ENCODE data around the gene PRLR.
"Not testable (repeated sequence)": the region's sequence is repeated elsewhere in the genome, so short reads cannot be mapped to it uniquely, and the experiment has no call there.

Gene PRLR

DNA sequence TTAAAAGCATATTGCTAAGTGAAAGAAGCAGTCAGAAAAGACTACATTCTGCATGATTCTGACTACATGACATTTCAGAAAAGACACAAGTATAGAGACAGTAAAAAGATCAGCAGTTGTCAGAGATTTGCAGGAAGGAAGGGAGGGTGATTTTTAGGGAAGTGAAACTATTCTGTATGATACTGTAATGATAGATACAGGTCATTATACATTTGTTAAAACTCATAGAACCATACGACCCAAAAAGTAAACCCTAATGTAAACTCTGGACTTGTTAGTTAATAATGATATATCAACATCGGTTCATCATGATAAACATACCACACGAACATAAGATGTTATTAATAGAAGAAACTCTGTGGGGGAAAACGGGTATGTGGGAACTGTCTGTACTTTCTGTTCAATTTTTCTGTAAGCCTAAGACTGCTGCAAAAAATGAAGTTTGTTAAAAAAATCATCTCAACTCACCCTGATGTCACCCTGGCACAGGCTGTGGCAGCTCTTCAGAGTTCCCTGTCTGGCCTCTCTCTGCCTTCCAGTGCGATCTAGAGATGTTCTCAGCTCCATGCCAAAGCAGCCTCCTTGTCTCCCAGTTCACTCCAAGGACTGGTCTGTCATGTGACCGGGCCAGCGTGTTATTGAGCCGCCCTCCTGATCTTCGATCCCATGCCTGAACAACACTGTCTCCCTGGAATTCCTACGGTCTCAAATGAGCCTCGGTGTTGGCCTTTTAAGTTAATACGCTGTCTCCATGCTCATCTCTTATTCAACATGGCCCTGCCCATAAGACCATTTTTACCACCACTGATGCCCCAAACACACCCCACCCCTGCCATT, 35.4 kb downstream of the PRLR start:
- Histone ChIP-seq H3K36me3 (ENCODE audit: control insufficient read depth, insufficient read depth, low read length, severe bottlenecking) (no peaks in the 10 kb centered on the region), H3K9me3 (ENCODE audit: control insufficient read depth, low read length) (no peaks in the 10 kb centered on the region), H3K27me3 (replicated peaks; ENCODE audit: control insufficient read depth, insufficient read depth, low read length) (peaks cover 11% of the 10 kb centered on the region), H3K4me3 (ENCODE audit: low read length) (no peak overlapping the region), H3K9ac (ENCODE audit: low read length) (no peak overlapping the region), H3K4me1 (ENCODE audit: control insufficient read depth, insufficient read depth, low read length) (peaks cover 15% of the 10 kb centered on the region)
- DNase-seq (ENCODE audit: low read depth): no peak

DNA sequence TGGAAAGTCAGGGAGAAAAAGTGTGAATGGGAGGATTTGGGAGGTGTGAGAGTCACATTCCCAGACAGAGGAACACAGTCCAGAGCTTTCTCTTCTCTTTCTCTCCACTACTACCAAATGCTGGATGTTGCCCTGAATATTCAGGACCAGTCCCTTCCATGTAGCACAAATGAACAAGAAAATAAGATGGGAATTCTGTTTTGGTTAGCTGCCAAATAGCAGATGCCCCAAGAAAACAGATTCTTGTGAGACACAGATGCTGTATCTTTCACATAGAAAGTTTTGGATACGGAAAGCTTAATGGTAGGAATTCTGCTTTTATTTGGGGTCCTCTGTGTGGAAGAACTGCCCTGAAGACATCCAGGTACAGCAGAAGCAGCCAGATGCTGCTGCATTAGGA, 37.8 kb downstream of the PRLR start:
- no peak overlapping the region for H3K4me3 ChIP-seq (ENCODE audit: low read length)

DNA sequence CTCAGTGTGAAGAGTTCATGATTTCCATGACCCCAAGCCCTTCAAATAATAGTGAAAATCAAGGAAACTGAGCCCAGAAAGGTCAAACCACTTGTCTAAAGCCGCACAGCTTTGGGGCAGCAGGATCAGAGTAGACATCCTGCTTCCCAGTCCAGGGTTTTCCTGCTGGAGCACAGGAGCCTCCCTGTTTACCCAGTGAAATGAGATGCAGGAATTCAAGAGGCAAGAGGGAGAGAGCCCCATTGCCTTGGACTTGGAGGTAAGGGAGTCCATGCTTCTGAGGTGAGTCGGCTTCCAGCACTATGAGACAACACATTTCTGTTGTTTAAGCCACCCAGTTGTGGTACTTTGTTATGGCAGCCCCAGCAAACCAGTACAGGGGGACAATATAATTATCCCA, 40.5 kb downstream of the PRLR start:
- not testable (repeated sequence) for H3K9me3 ChIP-seq (ENCODE audit: control insufficient read depth, low read length); DNase-seq (ENCODE audit: low read depth); H3K9ac ChIP-seq (ENCODE audit: low read length); H3K4me1 ChIP-seq (ENCODE audit: control insufficient read depth, insufficient read depth, low read length); H3K4me3 ChIP-seq (ENCODE audit: low read length); H3K36me3 ChIP-seq (ENCODE audit: control insufficient read depth, insufficient read depth, low read length, severe bottlenecking)
- H3K27me3 ChIP-seq (replicated peaks; ENCODE audit: control insufficient read depth, insufficient read depth, low read length): peaks cover 24% of the 10 kb centered on the region

More for the DNA sequence above, 37.8 kb downstream of the PRLR start:
- no peaks in the 10 kb centered on the region for H3K36me3 ChIP-seq (ENCODE audit: control insufficient read depth, insufficient read depth, low read length, severe bottlenecking)
- no peaks in the 10 kb centered on the region for H3K9me3 ChIP-seq (ENCODE audit: control insufficient read depth, low read length)
- H3K27me3 ChIP-seq (replicated peaks; ENCODE audit: control insufficient read depth, insufficient read depth, low read length): peaks cover 17% of the 10 kb centered on the region
- DNase-seq (ENCODE audit: low read depth): no peak
- H3K4me1 ChIP-seq (ENCODE audit: control insufficient read depth, insufficient read depth, low read length): no peaks in the 10 kb centered on the region
- no peak overlapping the region for H3K9ac ChIP-seq (ENCODE audit: low read length)

DNA sequence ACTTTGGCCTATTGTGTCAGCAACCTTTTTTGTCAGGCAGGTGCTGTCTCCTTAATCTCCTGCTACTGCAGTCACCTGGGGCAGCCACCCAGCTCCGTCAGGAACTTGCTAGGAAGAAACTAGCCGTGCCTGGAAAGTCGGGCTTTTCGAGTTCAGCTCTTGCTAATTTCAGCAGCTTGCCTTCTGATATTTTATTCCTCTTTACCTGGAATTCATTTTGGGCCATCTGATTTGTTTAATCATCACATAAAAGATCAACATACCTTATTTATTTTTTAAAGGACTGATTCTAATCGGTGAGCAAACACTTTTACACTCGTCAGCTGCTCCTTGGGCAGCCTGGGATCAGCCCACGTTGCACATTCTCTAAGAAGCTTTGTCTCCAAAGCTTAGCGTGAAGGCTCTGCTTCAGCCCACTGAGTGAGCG, 42.2 kb downstream of the PRLR start:
- DNase-seq (ENCODE audit: low read depth): no peak
- no peak overlapping the region for H3K4me3 ChIP-seq (ENCODE audit: low read length)
- H3K36me3 ChIP-seq (ENCODE audit: control insufficient read depth, insufficient read depth, low read length, severe bottlenecking): no peaks in the 10 kb centered on the region
- no peaks in the 10 kb centered on the region for H3K9me3 ChIP-seq (ENCODE audit: control insufficient read depth, low read length)
- no peaks in the 10 kb centered on the region for H3K4me1 ChIP-seq (ENCODE audit: control insufficient read depth, insufficient read depth, low read length)
- peaks cover 17% of the 10 kb centered on the region for H3K27me3 ChIP-seq (replicated peaks; ENCODE audit: control insufficient read depth, insufficient read depth, low read length)
- H3K9ac ChIP-seq (ENCODE audit: low read length): no peak overlapping the region

DNA sequence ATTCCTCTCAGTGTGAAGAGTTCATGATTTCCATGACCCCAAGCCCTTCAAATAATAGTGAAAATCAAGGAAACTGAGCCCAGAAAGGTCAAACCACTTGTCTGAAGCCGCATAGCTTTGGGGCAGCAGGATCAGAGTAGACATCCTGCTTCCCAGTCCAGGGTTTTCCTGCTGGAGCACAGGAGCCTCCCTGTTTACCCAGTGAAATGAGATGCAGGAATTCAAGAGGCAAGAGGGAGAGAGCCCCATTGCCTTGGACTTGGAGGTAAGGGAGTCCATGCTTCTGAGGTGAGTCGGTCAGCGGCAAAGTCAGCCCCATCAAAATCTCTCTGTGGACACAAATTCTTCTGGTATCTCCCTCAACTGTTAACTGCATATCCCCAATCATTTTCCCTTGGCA, 42.7 kb downstream of the PRLR start:
- not testable (repeated sequence) for H3K4me3 ChIP-seq (ENCODE audit: low read length); H3K9ac ChIP-seq (ENCODE audit: low read length); H3K4me1 ChIP-seq (ENCODE audit: control insufficient read depth, insufficient read depth, low read length); DNase-seq (ENCODE audit: low read depth); H3K9me3 ChIP-seq (ENCODE audit: control insufficient read depth, low read length); H3K36me3 ChIP-seq (ENCODE audit: control insufficient read depth, insufficient read depth, low read length, severe bottlenecking)
- peaks cover 16% of the 10 kb centered on the region for H3K27me3 ChIP-seq (replicated peaks; ENCODE audit: control insufficient read depth, insufficient read depth, low read length)

DNA sequence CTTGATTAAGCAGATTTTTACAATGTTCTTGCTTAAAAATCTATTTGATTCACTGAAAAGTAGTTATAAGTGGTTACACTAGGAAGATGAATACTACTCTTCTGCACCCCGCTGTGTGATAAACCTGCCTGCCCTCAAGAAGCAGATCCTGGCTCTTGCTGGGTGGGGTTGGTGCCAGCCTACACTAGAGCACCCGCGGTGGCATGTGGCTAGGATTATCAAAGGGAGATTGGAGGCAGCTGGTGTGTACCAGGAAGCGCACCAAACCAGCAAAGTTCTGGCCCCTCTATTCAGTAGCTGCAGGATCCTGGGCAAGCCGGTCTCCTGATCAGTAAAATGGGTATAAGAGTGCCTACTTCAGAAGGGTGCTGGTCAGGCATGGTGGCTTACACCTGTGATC, 43.5 kb downstream of the PRLR start:
- no peaks in the 10 kb centered on the region for H3K36me3 ChIP-seq (ENCODE audit: control insufficient read depth, insufficient read depth, low read length, severe bottlenecking)
- H3K9me3 ChIP-seq (ENCODE audit: control insufficient read depth, low read length): no peaks in the 10 kb centered on the region
- H3K27me3 ChIP-seq (replicated peaks; ENCODE audit: control insufficient read depth, insufficient read depth, low read length): peaks cover 16% of the 10 kb centered on the region
- no peak overlapping the region for H3K9ac ChIP-seq (ENCODE audit: low read length)
- no peak for DNase-seq (ENCODE audit: low read depth)
- H3K4me1 ChIP-seq (ENCODE audit: control insufficient read depth, insufficient read depth, low read length): no peaks in the 10 kb centered on the region
- H3K4me3 ChIP-seq (ENCODE audit: low read length): no peak overlapping the region

DNA sequence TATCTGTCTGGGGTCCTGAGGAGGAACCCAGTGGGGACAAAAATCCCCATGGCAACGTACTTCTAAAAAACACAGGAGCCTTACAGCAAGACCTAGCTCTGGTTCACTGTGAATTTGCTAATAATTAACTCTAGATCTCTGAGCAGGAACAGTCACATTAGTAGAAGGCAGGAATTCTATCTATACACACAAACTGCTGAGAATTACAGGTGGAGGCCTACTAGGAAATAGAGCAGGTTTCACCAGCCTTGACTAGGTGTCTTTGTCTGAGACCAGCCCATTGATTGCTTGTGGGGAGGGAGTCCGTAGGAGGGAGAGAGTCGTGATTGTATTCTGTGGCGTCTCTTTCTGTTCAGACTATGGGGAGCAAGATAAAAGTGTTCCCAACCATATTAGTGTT, 44.8 kb downstream of the PRLR start:
- H3K4me1 ChIP-seq (ENCODE audit: control insufficient read depth, insufficient read depth, low read length): no peaks in the 10 kb centered on the region
- H3K9me3 ChIP-seq (ENCODE audit: control insufficient read depth, low read length): no peaks in the 10 kb centered on the region
- H3K4me3 ChIP-seq (ENCODE audit: low read length): no peak overlapping the region
- no peaks in the 10 kb centered on the region for H3K36me3 ChIP-seq (ENCODE audit: control insufficient read depth, insufficient read depth, low read length, severe bottlenecking)
- peaks cover 16% of the 10 kb centered on the region for H3K27me3 ChIP-seq (replicated peaks; ENCODE audit: control insufficient read depth, insufficient read depth, low read length)
- DNase-seq (ENCODE audit: low read depth): no peak
- no peak overlapping the region for H3K9ac ChIP-seq (ENCODE audit: low read length)

DNA sequence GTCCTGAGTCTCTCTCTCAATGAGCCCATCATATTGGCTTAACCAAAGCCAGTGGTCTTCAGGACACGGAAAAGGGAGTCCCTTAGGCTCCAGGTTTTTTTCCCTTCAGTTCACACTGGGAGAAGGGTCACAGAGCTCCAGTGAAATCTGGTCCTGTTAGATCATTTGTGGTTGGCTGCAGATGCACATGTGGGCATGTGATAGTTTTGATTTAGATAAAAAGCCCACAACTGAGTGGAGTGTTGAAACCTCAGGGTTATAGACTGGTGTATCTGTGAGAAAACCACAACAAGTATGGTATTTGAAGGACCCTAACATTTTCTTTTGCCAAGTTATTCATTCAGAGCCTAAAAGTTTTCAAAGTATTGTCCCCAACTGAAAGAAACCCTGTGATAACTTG, 46.7 kb downstream of the PRLR start:
- H3K27me3 ChIP-seq (replicated peaks; ENCODE audit: control insufficient read depth, insufficient read depth, low read length): peaks cover 13% of the 10 kb centered on the region

DNA sequence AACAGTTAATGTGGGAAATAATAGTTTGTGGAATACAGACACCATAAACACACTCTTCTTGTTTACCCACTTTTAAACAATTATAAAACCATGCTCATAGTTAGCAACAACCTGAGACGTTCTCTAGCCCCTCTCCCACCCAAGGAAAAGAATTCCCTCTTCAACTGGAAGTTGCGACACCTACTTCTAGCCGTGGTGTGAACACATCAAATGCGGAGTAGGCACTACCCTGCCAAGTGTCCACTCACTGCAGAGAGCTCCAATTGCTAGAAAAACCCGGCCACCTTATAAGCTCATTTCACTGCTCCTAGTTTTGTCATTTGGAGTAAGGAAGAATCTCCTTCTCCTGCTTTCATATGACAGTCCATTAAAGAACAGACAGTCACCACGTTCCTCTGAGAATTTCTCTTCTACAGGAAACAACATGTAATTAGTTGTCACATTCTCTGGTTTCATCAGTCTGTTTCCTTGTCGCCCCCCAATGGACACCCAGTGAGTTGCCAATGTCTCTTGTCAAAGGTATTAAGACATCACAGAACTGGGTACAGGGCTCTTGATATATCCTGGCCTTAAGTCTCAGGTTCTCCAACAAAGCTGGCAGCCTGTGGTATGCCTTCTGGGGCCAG, 47.3 kb downstream of the PRLR start:
- Histone ChIP-seq H3K9ac (ENCODE audit: low read length) (no peak overlapping the region), H3K9me3 (ENCODE audit: control insufficient read depth, low read length) (no peaks in the 10 kb centered on the region), H3K27me3 (replicated peaks; ENCODE audit: control insufficient read depth, insufficient read depth, low read length) (peaks cover 9% of the 10 kb centered on the region), H3K4me1 (ENCODE audit: control insufficient read depth, insufficient read depth, low read length) (no peaks in the 10 kb centered on the region), H3K36me3 (ENCODE audit: control insufficient read depth, insufficient read depth, low read length, severe bottlenecking) (no peaks in the 10 kb centered on the region), H3K4me3 (ENCODE audit: low read length) (no peak overlapping the region)
- DNase-seq (ENCODE audit: low read depth): peak; percentile 52

More for the DNA sequence above, 46.7 kb downstream of the PRLR start:
- DNase-seq (ENCODE audit: low read depth): no peak
- Histone ChIP-seq H3K36me3 (ENCODE audit: control insufficient read depth, insufficient read depth, low read length, severe bottlenecking) (no peaks in the 10 kb centered on the region), H3K4me1 (ENCODE audit: control insufficient read depth, insufficient read depth, low read length) (no peaks in the 10 kb centered on the region), H3K4me3 (ENCODE audit: low read length) (no peak overlapping the region), H3K9ac (ENCODE audit: low read length) (no peak overlapping the region), H3K9me3 (ENCODE audit: control insufficient read depth, low read length) (no peaks in the 10 kb centered on the region)

DNA sequence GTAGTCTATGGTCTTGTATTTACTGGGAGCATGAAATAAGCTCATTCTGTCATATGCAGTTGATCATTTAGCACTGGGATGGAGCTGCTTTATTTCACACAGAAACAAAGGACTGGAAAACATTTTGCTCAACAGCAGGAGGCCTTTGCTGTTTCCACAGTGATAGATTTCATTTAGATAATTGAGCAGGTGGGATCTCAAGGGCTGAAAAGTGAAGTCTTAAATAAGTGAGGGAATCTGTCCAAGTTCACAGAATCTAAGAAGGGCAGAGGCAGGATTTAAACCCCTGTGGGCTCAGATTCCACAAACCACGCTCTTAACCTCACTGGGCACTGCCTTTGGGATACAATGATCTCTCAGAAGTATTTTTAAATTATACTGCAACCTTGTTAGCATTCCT, 47.8 kb downstream of the PRLR start:
- Histone ChIP-seq H3K27me3 (replicated peaks; ENCODE audit: control insufficient read depth, insufficient read depth, low read length) (peaks cover 8% of the 10 kb centered on the region), H3K9me3 (ENCODE audit: control insufficient read depth, low read length) (no peaks in the 10 kb centered on the region), H3K36me3 (ENCODE audit: control insufficient read depth, insufficient read depth, low read length, severe bottlenecking) (no peaks in the 10 kb centered on the region), H3K4me1 (ENCODE audit: control insufficient read depth, insufficient read depth, low read length) (no peaks in the 10 kb centered on the region), H3K9ac (ENCODE audit: low read length) (no peak overlapping the region), H3K4me3 (ENCODE audit: low read length) (no peak overlapping the region)
- DNase-seq (ENCODE audit: low read depth): no peak

DNA sequence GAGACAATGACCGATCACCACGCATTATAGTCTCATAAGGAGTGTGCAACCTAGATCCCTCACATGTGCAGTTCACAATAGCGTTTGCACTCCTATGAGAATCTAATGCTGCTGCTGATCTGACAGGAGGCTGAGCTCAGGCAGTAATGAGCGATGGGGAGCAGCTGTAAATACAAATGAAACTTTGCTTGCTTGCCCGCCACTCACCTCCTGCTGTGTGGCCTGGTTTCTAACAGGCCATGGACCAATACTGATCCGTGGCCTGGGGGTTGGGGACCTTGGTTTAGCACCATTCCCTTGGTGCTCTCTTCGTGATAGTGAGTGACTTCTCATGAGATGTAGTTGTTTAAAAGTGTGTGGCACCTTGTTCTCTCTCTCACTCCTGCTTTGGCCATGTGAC, 50.2 kb downstream of the PRLR start:
- Histone ChIP-seq H3K4me3 (ENCODE audit: low read length) (no peak overlapping the region), H3K9ac (ENCODE audit: low read length) (no peak overlapping the region), H3K36me3 (ENCODE audit: control insufficient read depth, insufficient read depth, low read length, severe bottlenecking) (no peaks in the 10 kb centered on the region), H3K27me3 (replicated peaks; ENCODE audit: control insufficient read depth, insufficient read depth, low read length) (no peaks in the 10 kb centered on the region), H3K9me3 (ENCODE audit: control insufficient read depth, low read length) (no peaks in the 10 kb centered on the region), H3K4me1 (ENCODE audit: control insufficient read depth, insufficient read depth, low read length) (no peaks in the 10 kb centered on the region)
- no peak for DNase-seq (ENCODE audit: low read depth)

Measured in adipocyte (in vitro differentiated cells).